Heart left ventricle (tissue), 16 donors: ENCODE results near the gene ROCK2. TPM values are rescaled to one million over a fixed set of nuclear protein-coding genes. Genes with fewer than 3 reads are reported as not detected.

Experiments
- ATAC-seq, 4 donors: fragments of 200-7000 bp; cut with Tn5 transposase; one replicate each; pipeline ENCODE4 v1.9.1; 2020 to 2022; ENCODE audit warnings: moderate library complexity in 4 of 4, mild to moderate bottlenecking in 3 of 4, moderate number of reproducible peaks in 1 of 4
- DNase-seq, 5 donors: peaks; one replicate each; pipeline ENCODE4 v3.0.0-alpha.2; 2020
- H3K27ac ChIP-seq, 12 donors: fragments of 200-600 bp; sonication (generic) in 4 of 12; one replicate each; pipeline versions ENCODE4 v1.5.0 to v1.8.0; 2016 to 2022; ENCODE audit warnings: mild to moderate bottlenecking in 2 of 12
- H3K27me3 ChIP-seq, 9 donors: fragments of 200-600 bp; sonication (generic) in 2 of 9; one replicate each; pipeline versions ENCODE4 v1.5.1 to v1.8.0; 2016 to 2022; ENCODE audit warnings: mild to moderate bottlenecking in 3 of 9
- H3K36me3 ChIP-seq, 9 donors: fragments of 200-600 bp; sonication (generic) in 2 of 9; one replicate each; pipeline versions ENCODE4 v1.5.0 to v1.8.0; 2018 to 2022; ENCODE audit warnings: mild to moderate bottlenecking in 2 of 9
- H3K4me1 ChIP-seq, 12 donors: fragments of 200-600 bp; sonication (generic) in 4 of 12; one replicate each; pipeline versions ENCODE4 v1.5.0 to v1.8.0; 2016 to 2022; ENCODE audit warnings: mild to moderate bottlenecking in 3 of 12
- H3K4me3 ChIP-seq, 12 donors: fragments of 200-600 bp; sonication (generic) in 4 of 12; one replicate each; pipeline versions ENCODE4 v1.5.0 to v1.8.0; 2017 to 2022; ENCODE audit warnings: mild to moderate bottlenecking in 9 of 12, moderate library complexity in 4 of 12
- H3K9me3 ChIP-seq, 12 donors: fragments of 200-600 bp; sonication (generic) in 4 of 12; one replicate each; pipeline versions ENCODE4 v1.5.0 to v1.8.0; 2016 to 2022; ENCODE audit warnings: mild to moderate bottlenecking in 1 of 12
- CTCF ChIP-seq, 12 donors: fragments of 200-600 bp; sonication (generic) in 4 of 12; IDR thresholded peaks; one replicate each; pipeline versions ENCODE4 v1.5.0 to v1.8.0; 2018 to 2022; ENCODE audit warnings: antibody characterized with exemption in 12 of 12, mild to moderate bottlenecking in 5 of 12
- POLR2A ChIP-seq, 2 donors: fragments of 450-650 bp; IDR thresholded peaks; one replicate each; pipeline ENCODE4 v1.6.1; 2017; ENCODE audit warnings: antibody characterized with exemption in 2 of 2, mild to moderate bottlenecking in 2 of 2, moderate library complexity in 2 of 2
- WGBS, 4 donors: extraction: QIAGEN DNeasy Blood & Tissue Kit in 2 of 4; methylation state at CpG; one replicate each; pipeline versions ENCODE4 v1.1.5 to v1.1.7; 2013 to 2018; 5-methylcytosine and 5-hydroxymethylcytosine counted together
- intact Hi-C, 10 donors: fragments of 100-400 bp; cut with DNase I; formaldehyde crosslinking; loops; one replicate each; pipeline versions ENCODE4 v1.11.1 to v1.14.2; 2022
- polyA plus RNA-seq, 2 donors: library from polyadenylated mRNA; stranded (reverse); fragments of 200-250 nt; gene quantifications; one replicate each; pipeline ENCODE4 v1.2.3, GENCODE V29; 2013
- total RNA-seq, 9 donors: library from RNA; depleted of rRNA in 2 of 9; stranded (reverse); fragments of >200 nt in 2 of 9; fragmentation: NEBNext Ultra II Directional in 3 of 9; extraction: Animal tissue kit (Norgen Biotek cat#: 25700) in 3 of 9; gene quantifications; one replicate each; pipeline versions ENCODE4 v1.1.0 to v1.2.4, GENCODE V29; 2016 to 2023
- donor health status: ischemic (EF 13 %, LVEDD 7.1; RV severe dilation, severe dysfunction).
- donor health status: healthy with polysubstance abuse.
- donor health status: DM: no; HTN: yes; CAD: no.
- donor health status: DM: no; HTN: no; CAD: no.
- donor health status: ischemic (EF 25% LVEDD 6.9; RV normal size, moderate dysfunction).
- donor health status: ischemic (EF 25% LVEDD 5.7; RV mildly dilated, moderate dysfunction).
- donor health status: healthy.
- donor health status: DM: yes; HTN: yes; CAD: no.
- donor health status: ischemic (EF 35%, LVEDD 5.7; RV mildly dilated, moderate dysfunction).
- donor health status: nonischemic (EF 11% LVEDD 7.7; RV severe dilation, severe dysfunction).
- donor health status: DM: yes; HTN: yes; CAD: no.
- donor health status: PGD.
- donor health status: ischemic (EF 29% LVEDD 5.4; RV normal size, mild dysfunction).
- donor health status: nonischemic (EF 23%, LVEDD 6.1; RV moderate dilation, normal function).

The ROCK2 gene
- total and polyA plus RNA-seq, 11 donors = 6.1 to 44.3 (median 38.0) TPM

- intact Hi-C loops = no loop called here
- no peak overlapping the region for H3K4me3 ChIP-seq
- peak overlapping the region in 8 of 12 donors; percentile 46 to 81 (median 65) for H3K27ac ChIP-seq
Observed at GRCh38 chr2:11367170-11367730, 22.8 kb upstream of the ROCK2 start.

GRCh38 chr2:11366326-11366741, 21.9 kb upstream of the ROCK2 start:
- ATAC-seq (no peak), DNase-seq (no peak)
- H3K36me3 ChIP-seq = no peaks in the 10 kb centered on the region
- TF ChIP-seq CTCF (IDR thresholded peaks at IDR 0.05) = no peak
- TF ChIP-seq POLR2A (IDR thresholded peaks at IDR 0.05) = no peak
- peaks cover 0 to 23% (median 9%) of the 10 kb centered on the region in 12 donors for H3K4me1 ChIP-seq
- H3K9me3 ChIP-seq = no peaks in the 10 kb centered on the region
- WGBS, 4 donors = 84 to 92% (median 91%) methylated on average over 5 of the region's 5 CpGs
- H3K27ac ChIP-seq = no peak overlapping the region
- H3K4me3 ChIP-seq = no peak overlapping the region
- intact Hi-C loops = no loop called here
- H3K27me3 ChIP-seq = no peaks in the 10 kb centered on the region

More at GRCh38 chr2:11367170-11367730, 22.8 kb upstream of the ROCK2 start:
- DNase-seq (no peak), ATAC-seq (no peak)
- WGBS, 4 donors = 79 to 93% (median 84%) methylated on average over 1 of the region's 1 CpG
- no peak for TF ChIP-seq CTCF (IDR thresholded peaks at IDR 0.05)
- H3K27me3 ChIP-seq = no peaks in the 10 kb centered on the region
- H3K4me1 ChIP-seq = peaks cover 0 to 23% (median 9%) of the 10 kb centered on the region in 12 donors
- H3K9me3 ChIP-seq = no peaks in the 10 kb centered on the region
- no peaks in the 10 kb centered on the region for H3K36me3 ChIP-seq

GRCh38 chr2:11365096-11365879, 20.9 kb upstream of the ROCK2 start:
- Histone ChIP-seq H3K27ac (no peak overlapping the region), H3K27me3 (no peaks in the 10 kb centered on the region), H3K4me3 (no peak overlapping the region), H3K36me3 (no peaks in the 10 kb centered on the region), H3K4me1 (peaks cover 0 to 23% (median 9%) of the 10 kb centered on the region in 12 donors), H3K9me3 (no peaks in the 10 kb centered on the region)
- TF ChIP-seq CTCF (IDR thresholded peaks at IDR 0.05) (no peak), POLR2A (IDR thresholded peaks at IDR 0.05) (no peak)
- ATAC-seq (no peak), DNase-seq (no peak)
- intact Hi-C loops = no loop called here
- 64 to 71% (median 64%) methylated on average over 7 of the region's 7 CpGs for WGBS, 4 donors

- Histone ChIP-seq H3K4me1 (peaks cover 0 to 23% (median 9%) of the 10 kb centered on the region in 12 donors), H3K4me3 (no peak overlapping the region), H3K27me3 (no peaks in the 10 kb centered on the region), H3K27ac (no peak overlapping the region), H3K36me3 (no peaks in the 10 kb centered on the region), H3K9me3 (no peaks in the 10 kb centered on the region)
- DNase-seq (no peak), ATAC-seq (no peak)
- 95 to 98% (median 97%) methylated on average over 7 of the region's 7 CpGs for WGBS, 4 donors
- TF ChIP-seq POLR2A (IDR thresholded peaks at IDR 0.05) (no peak), CTCF (IDR thresholded peaks at IDR 0.05) (no peak)
- intact Hi-C loops = no loop called here
Observed at GRCh38 chr2:11364565-11364887, 20.1 kb upstream of the ROCK2 start.
